Pancreas (tissue), 10 donors: ENCODE results near the gene MUCL1. TPM values are rescaled to one million over a fixed set of nuclear protein-coding genes. Genes with fewer than 3 reads are reported as not detected.

Experiments used
- ATAC-seq, 4 donors: fragments of 200-7000 bp; cut with Tn5 transposase; one replicate each; pipeline versions ENCODE4 v1.8.0 to v1.9.1; 2020; ENCODE audit warnings: mild to moderate bottlenecking in 4 of 4, moderate library complexity in 4 of 4
- DNase-seq, 6 donors: peaks; one replicate each; pipeline ENCODE4 v3.0.0-alpha.2; 2020
- FAIRE-seq: peaks from 2 replicates; lab custom pipeline; 2012; peaks lifted over from hg19 to GRCh38; lab: Jason Lieb, UNC
- H3K27ac ChIP-seq, 4 donors: fragments of 200-600 bp; sonication (generic); 1 replicate in 3 of 4; 2 replicates in 1 of 4; pipeline versions ENCODE4 v1.5.0 to v1.8.0; 2020
- H3K27me3 ChIP-seq, 4 donors: fragments of 200-600 bp; one replicate each; pipeline ENCODE4 v1.8.0; 2021
- H3K36me3 ChIP-seq, 3 donors: fragments of 200-600 bp; sonication (generic) in 1 of 3; one replicate each; pipeline versions ENCODE4 v1.5.0 to v1.8.0; 2020 to 2021
- H3K4me1 ChIP-seq, 3 donors: fragments of 200-600 bp; one replicate each; pipeline ENCODE4 v1.8.0; 2021
- H3K4me3 ChIP-seq, 4 donors: fragments of 200-600 bp; sonication (generic) in 2 of 4; one replicate each; pipeline versions ENCODE4 v1.5.0 to v1.8.0; 2020 to 2021
- H3K9me3 ChIP-seq, 4 donors: fragments of 200-600 bp; one replicate each; pipeline ENCODE4 v1.8.0; 2021
- WGBS, 2 donors: extraction: QIAGEN DNeasy Blood & Tissue Kit; methylation state at CpG; one replicate each; pipeline ENCODE4 v1.1.7; 2013; 5-methylcytosine and 5-hydroxymethylcytosine counted together
- intact Hi-C, 3 donors: fragments of 100-400 bp; cut with DNase I; formaldehyde crosslinking; loops; one replicate each; pipeline versions ENCODE4 v1.11.1 to v1.14.2; 2022
- polyA plus RNA-seq, 2 donors: library from polyadenylated mRNA; stranded (reverse); fragments of 200-250 nt; gene quantifications; one replicate each; pipeline ENCODE4 v1.2.3, GENCODE V29; 2013
- total RNA-seq, 6 donors: library from RNA; stranded (reverse); fragmentation: NEBNext Ultra II Directional in 4 of 6; extraction: Animal tissue kit (Norgen Biotek cat#: 25700) in 4 of 6; gene quantifications; one replicate each; pipeline versions ENCODE4 v1.2.1 to v1.2.4, GENCODE V29; 2021 to 2023
- TF ChIP-seq, protein P1 (sequence below), 4 donors: fragments of 200-600 bp; sonication (generic) in 3 of 4; IDR thresholded peaks; one replicate each; pipeline versions ENCODE4 v1.5.0 to v1.8.0; 2021; ENCODE audit warnings: antibody characterized with exemption in 4 of 4
- donor health status: healthy with polysubstance abuse.
- donor health status: DM: no; HTN: no; CAD: no; lungs with moderate emphysema.
- donor health status: DM: no; HTN: no; CAD: no.
- donor health status: control.
- donor health status: control.
- donor health status: Bipolar disorder and iron deficiency.
- donor health status: DM: yes; HTN: yes; CAD: no.
- donor health status: DM: no; HTN: no; CAD: no.
- donor health status: DM: no; HTN: no; CAD: no.
- donor health status: DM: yes; HTN: yes; CAD: no.

The MUCL1 gene, protein sequence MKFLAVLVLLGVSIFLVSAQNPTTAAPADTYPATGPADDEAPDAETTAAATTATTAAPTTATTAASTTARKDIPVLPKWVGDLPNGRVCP
- total RNA-seq = not detected
- polyA plus RNA-seq = not detected

DNA sequence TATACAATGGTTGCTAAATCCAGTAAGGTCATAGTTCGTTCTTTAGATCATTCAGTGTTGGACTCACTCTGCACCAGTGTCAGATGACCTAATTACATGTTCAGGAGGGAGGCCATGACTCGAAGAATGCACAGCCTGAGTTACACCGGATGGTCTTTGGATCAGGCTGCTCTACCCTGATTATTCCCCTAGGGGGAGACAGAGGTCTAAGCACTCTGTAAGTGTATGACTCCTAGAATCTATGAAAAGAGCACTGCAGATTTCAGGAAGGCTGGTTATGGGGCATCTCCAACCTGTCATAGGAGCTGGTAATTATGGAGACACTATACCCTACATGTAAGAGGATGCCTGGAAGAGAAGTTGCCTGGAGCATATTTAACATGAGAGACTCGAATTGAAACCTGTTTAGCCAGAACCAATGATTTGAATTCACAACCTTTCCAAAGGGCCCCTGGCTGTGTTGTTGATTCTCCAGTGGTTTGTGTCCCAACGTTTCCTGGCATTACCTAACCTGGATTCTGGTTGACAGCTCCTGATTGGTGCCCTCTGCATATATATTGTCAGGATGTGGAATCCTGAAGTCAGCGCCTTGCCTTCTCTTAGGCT lies at the start of gene MUCL1:
Gene MUCL1 (plus strand): TSS at position 584 of the 606 bp plus-strand sequence. CDS start 67 bp downstream, outside the sequence.
- Histone ChIP-seq H3K27me3 (peaks cover 0 to 6% (median 0%) of the 10 kb centered on the region in 4 donors), H3K36me3 (no peaks in the 10 kb centered on the region), H3K27ac (no peak within 1 kb of the TSS), H3K4me1 (no peaks in the 10 kb centered on the region), H3K9me3 (no peaks in the 10 kb centered on the region), H3K4me3 (no peak within 1 kb of the TSS)
- intact Hi-C loops = no loop called here
- ATAC-seq (peak; percentile 48 to 91 (median 90)), FAIRE-seq (no peak), DNase-seq (peak in 3 of 6 donors; percentile 12 to 47 (median 18))
- TF ChIP-seq, protein P1, sequence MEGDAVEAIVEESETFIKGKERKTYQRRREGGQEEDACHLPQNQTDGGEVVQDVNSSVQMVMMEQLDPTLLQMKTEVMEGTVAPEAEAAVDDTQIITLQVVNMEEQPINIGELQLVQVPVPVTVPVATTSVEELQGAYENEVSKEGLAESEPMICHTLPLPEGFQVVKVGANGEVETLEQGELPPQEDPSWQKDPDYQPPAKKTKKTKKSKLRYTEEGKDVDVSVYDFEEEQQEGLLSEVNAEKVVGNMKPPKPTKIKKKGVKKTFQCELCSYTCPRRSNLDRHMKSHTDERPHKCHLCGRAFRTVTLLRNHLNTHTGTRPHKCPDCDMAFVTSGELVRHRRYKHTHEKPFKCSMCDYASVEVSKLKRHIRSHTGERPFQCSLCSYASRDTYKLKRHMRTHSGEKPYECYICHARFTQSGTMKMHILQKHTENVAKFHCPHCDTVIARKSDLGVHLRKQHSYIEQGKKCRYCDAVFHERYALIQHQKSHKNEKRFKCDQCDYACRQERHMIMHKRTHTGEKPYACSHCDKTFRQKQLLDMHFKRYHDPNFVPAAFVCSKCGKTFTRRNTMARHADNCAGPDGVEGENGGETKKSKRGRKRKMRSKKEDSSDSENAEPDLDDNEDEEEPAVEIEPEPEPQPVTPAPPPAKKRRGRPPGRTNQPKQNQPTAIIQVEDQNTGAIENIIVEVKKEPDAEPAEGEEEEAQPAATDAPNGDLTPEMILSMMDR (IDR thresholded peaks at IDR 0.05) = peak; percentile 43 to 60 (median 55)
- WGBS, 2 donors = 28 to 32% methylated on average over 6 of the region's 6 CpGs

DNA sequence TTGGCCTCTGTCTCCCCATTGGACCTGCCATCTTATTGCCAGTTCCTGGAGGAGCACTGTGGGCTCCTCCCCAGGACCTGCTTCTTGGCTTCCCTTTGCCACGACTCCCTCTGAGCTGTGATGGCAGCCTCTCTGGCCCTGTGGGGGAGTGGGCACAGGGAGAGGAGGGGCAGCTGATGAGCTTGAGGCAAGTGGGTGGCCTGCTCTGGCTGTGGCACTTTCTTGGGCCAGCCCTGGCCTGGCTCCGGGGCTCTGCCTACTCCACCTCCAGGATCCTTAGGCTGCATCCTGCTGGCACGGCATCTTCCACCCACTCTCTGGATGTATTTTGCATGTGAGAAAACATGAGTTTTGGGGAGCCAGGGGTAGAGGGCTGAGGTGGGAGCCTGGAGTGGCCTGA lies 32.6 kb upstream of the MUCL1 start:
- no peak for ATAC-seq
- DNase-seq = no peak
- intact Hi-C loops = no loop called here
- Histone ChIP-seq H3K9me3 (no peaks in the 10 kb centered on the region), H3K36me3 (no peaks in the 10 kb centered on the region), H3K27me3 (no peaks in the 10 kb centered on the region), H3K27ac (no peak overlapping the region), H3K4me3 (no peak overlapping the region), H3K4me1 (no peaks in the 10 kb centered on the region)
- FAIRE-seq = no peak
- TF ChIP-seq, protein P1 (IDR thresholded peaks at IDR 0.05) = no peak
- 83 to 85% methylated on average over 3 of the region's 3 CpGs for WGBS, 2 donors

DNA sequence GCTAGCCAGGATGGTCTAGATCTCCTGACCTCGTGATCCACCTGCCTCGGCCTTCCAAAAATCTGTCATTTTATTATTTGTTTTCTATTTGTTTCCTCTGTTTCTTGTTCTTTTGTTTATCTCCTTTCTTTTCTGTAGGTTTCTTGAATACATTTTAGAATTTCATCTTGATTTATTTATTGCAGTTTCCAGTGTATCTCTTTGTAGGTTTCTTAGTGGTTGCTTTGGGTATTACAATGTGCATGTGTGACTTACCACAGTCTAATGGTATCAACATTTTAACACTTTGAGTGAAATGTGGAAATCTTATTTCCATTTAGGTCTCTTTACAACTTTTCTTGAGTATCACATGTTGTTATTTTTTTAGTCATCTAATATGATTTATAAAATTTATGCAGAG lies 29.9 kb upstream of the MUCL1 start:
- no peak for DNase-seq
- FAIRE-seq = no peak
- TF ChIP-seq, protein P1 (IDR thresholded peaks at IDR 0.05) = peak in 1 of 4 donors; percentile 19
- no peaks in the 10 kb centered on the region for H3K27me3 ChIP-seq
- ATAC-seq = no peak
- H3K9me3 ChIP-seq = no peaks in the 10 kb centered on the region
- H3K4me3 ChIP-seq = no peak overlapping the region
- H3K36me3 ChIP-seq = no peaks in the 10 kb centered on the region
- WGBS, 2 donors = 93 to 96% methylated on average over 2 of the region's 2 CpGs
- intact Hi-C loops = no loop called here
- no peaks in the 10 kb centered on the region for H3K4me1 ChIP-seq
- no peak overlapping the region for H3K27ac ChIP-seq

DNA sequence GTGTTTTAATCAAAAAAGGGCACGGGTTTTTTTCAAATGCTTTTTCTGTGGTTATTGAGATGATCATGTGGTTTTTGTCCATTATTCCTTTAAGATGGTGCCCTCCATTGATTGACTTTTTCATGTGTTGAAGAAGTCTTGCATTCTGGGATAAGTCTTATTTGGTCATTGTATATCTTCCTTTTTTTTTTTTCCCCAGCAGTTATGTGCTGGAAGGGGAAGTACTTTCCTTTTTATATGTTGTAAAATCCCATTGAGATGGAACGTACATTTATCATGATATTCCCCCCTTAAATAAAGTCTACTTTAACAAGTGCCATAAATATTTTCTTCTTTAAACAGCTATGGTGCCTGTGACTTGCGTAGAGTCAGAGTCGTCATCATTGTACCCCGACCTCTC lies 24.8 kb upstream of the MUCL1 start:
- H3K27me3 ChIP-seq = no peaks in the 10 kb centered on the region
- TF ChIP-seq, protein P1 (IDR thresholded peaks at IDR 0.05) = no peak
- no peaks in the 10 kb centered on the region for H3K4me1 ChIP-seq
- FAIRE-seq (no peak), ATAC-seq (no peak), DNase-seq (no peak)
- no peak overlapping the region for H3K27ac ChIP-seq
- 70 to 85% methylated on average over 5 of the region's 5 CpGs for WGBS, 2 donors
- H3K9me3 ChIP-seq = no peaks in the 10 kb centered on the region
- H3K36me3 ChIP-seq = no peaks in the 10 kb centered on the region
- intact Hi-C loops = no loop called here
- no peak overlapping the region for H3K4me3 ChIP-seq

DNA sequence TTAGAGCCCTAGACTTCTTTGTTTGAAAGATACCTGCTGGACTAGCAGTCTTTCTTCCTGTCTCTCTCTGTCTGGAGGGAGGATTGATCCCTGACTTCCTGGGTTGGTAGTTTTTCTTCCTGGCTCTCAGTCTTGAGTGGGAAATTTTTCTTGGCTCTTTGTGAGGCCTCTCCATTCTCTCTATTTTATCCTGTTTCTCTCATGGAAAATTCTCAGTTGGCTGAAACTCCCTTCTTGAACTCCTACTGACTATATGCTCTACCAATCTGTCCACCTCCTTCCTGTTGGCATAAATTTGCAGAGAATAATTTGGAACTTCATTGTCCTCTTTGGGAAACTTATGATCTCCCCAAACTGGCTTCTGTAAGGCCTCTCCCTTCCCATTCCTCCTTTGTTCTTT lies 24.1 kb upstream of the MUCL1 start:
- Histone ChIP-seq H3K4me3 (no peak overlapping the region), H3K27me3 (no peaks in the 10 kb centered on the region), H3K36me3 (no peaks in the 10 kb centered on the region), H3K9me3 (no peaks in the 10 kb centered on the region), H3K4me1 (no peaks in the 10 kb centered on the region), H3K27ac (no peak overlapping the region)
- FAIRE-seq (no peak), DNase-seq (no peak), ATAC-seq (no peak)
- TF ChIP-seq, protein P1 (IDR thresholded peaks at IDR 0.05) = no peak
- intact Hi-C loops = no loop called here
